HUES6 (cell line): ENCODE data around the gene DIP2C.
"Not testable (repeated sequence)": the region's sequence is repeated elsewhere in the genome, so short reads cannot be mapped to it uniquely, and the experiment has no call there.

Experiments used
- H3K27ac ChIP-seq: 2 replicates; pipeline ENCODE4 v1.7.0; 2013; ENCODE audit warnings: low read depth, mild to moderate bottlenecking, low read length, inconsistent platforms
- H3K27me3 ChIP-seq: 2 replicates; pipeline ENCODE4 v1.6.1; 2013; ENCODE audit warnings: low read length; ENCODE audit not compliant: control insufficient read depth, insufficient read depth
- H3K36me3 ChIP-seq: 2 replicates; pipeline ENCODE4 v1.6.1; 2013; ENCODE audit warnings: low read length; ENCODE audit not compliant: control insufficient read depth, insufficient read depth
- H3K4me1 ChIP-seq: 2 replicates; pipeline ENCODE4 v1.6.1; 2013; ENCODE audit warnings: low read length; ENCODE audit not compliant: control insufficient read depth, insufficient read depth
- H3K4me3 ChIP-seq: 2 replicates; pipeline ENCODE4 v1.5.1; 2013; ENCODE audit warnings: low read depth, low read length
- H3K9ac ChIP-seq: one replicate; pipeline ENCODE4 v1.6.1; 2013; ENCODE audit warnings: mild to moderate bottlenecking, low read length
- H3K9me3 ChIP-seq: 2 replicates; pipeline ENCODE4 v1.6.1; 2013; ENCODE audit warnings: low read depth, low read length; ENCODE audit not compliant: control insufficient read depth, insufficient read depth

Gene DIP2C

GRCh38 chr10:449331-449730 is 240.1 kb downstream of the DIP2C start:
- H3K9me3 ChIP-seq, H3K27ac ChIP-seq, H3K9ac ChIP-seq, H3K4me1 ChIP-seq, H3K4me3 ChIP-seq, H3K36me3 ChIP-seq, H3K27me3 ChIP-seq: not testable (repeated sequence)

DNA sequence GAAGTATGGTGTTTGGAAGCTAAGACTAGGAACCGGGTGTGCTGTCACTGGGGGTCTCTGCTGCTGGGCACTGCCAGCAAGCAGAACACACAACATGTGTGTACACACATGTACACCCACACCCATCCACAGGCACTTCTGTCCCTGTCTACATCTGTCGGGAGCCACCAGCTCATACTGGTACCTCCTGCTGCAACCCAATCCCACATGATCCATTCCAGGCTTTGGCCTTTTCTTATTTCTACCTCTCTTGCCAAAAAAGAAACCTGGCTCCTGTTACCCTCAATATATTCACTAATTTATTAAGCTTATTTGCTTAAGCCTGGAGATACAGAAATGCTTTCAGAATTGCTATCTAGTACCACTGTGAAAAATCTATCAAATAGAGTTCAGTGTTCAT is 246.0 kb downstream of the DIP2C start:
- Histone ChIP-seq H3K36me3 (no peaks in the 10 kb centered on the region), H3K4me1 (no peaks in the 10 kb centered on the region), H3K9ac (no peak overlapping the region), H3K27me3 (no peaks in the 10 kb centered on the region), H3K9me3 (no peaks in the 10 kb centered on the region), H3K4me3 (no peak overlapping the region), H3K27ac (no peak overlapping the region)

- no peak overlapping the region for H3K9ac ChIP-seq
- H3K27me3 ChIP-seq: no peaks in the 10 kb centered on the region
- H3K4me1 ChIP-seq: no peaks in the 10 kb centered on the region
- no peaks in the 10 kb centered on the region for H3K9me3 ChIP-seq
- no peak overlapping the region for H3K4me3 ChIP-seq
- H3K36me3 ChIP-seq: 0 out of 2 replicates have a peak, but pooled peaks cover 2% of the 10 kb centered on the region
- H3K27ac ChIP-seq: no peak overlapping the region
Observed at GRCh38 chr10:442209-442608, 247.3 kb downstream of the DIP2C start.

DNA sequence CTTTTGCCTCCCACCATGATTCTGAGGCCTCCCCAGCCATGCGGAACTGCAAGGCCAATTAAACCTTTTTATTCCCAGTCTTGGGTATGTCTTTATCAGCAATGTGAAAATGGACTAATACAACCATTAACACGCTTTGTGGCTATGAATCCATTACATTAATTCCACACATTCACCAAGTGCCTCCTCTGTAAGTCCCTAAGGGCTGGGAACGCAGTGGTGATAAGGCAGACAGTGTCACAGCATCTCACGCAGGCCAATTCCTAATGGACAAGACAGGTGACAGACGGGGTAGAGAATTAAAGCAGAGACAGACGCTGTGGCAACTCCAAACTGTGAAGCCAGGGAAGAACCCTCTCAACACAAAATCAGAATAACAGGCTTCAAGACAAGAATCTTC is 247.8 kb downstream of the DIP2C start:
- Histone ChIP-seq H3K4me3 (no peak overlapping the region), H3K27me3 (no peaks in the 10 kb centered on the region), H3K4me1 (no peaks in the 10 kb centered on the region), H3K9me3 (no peaks in the 10 kb centered on the region), H3K27ac (no peak overlapping the region), H3K9ac (no peak overlapping the region), H3K36me3 (0 out of 2 replicates have a peak, but pooled peaks cover 3% of the 10 kb centered on the region)

GRCh38 chr10:440127-440526 is 249.3 kb downstream of the DIP2C start:
- Histone ChIP-seq H3K9me3 (no peaks in the 10 kb centered on the region), H3K27ac (no peak overlapping the region), H3K36me3 (0 out of 2 replicates have a peak, but pooled peaks cover 3% of the 10 kb centered on the region), H3K27me3 (no peaks in the 10 kb centered on the region), H3K4me1 (no peaks in the 10 kb centered on the region), H3K9ac (no peak overlapping the region), H3K4me3 (no peak overlapping the region)

GRCh38 chr10:437698-438490 is 251.6 kb downstream of the DIP2C start:
- Histone ChIP-seq H3K9ac (no peak overlapping the region), H3K9me3 (no peaks in the 10 kb centered on the region), H3K36me3 (0 out of 2 replicates have a peak, but pooled peaks cover 3% of the 10 kb centered on the region), H3K4me3 (no peak overlapping the region), H3K27me3 (no peaks in the 10 kb centered on the region), H3K4me1 (no peaks in the 10 kb centered on the region), H3K27ac (no peak overlapping the region)

DNA sequence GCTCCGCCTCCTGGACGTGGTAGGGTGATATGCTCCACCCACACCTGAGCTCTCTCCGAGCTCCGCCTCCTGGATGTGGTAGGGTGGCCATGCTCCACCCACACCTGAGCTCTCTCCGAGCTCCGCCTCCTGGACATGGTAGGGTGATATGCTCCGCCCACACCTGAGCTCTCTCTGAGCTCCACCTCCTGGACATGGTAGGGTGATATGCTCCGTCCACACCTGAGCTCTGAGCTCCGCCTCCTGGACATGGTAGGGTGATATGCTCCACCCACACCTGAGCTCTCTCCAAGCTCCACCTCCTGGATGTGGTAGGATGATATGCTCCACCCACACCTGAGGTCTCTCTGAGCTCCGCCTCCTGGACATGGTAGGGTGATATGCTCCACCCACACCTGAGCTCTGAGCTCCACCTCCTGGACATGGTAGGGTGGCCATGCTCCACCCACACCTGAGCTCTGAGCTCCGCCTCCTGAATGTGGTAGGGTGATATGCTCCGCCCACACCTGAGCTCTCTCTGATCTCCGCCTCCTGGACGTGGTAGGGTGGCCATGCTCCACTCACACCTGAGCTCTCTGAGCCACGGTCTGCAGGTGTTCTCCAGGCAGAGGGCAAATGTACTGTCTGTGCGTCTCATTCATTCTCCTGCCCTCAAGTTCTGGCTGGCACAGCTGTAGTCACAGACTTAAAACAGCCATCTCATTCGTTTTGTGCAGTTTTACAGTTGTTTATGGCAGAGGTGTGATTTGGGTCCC is 252.4 kb downstream of the DIP2C start:
- Histone ChIP-seq H3K27ac (no peak overlapping the region), H3K9me3 (no peaks in the 10 kb centered on the region), H3K4me1 (no peaks in the 10 kb centered on the region), H3K36me3 (0 out of 2 replicates have a peak, but pooled peaks cover 3% of the 10 kb centered on the region), H3K9ac (no peak overlapping the region), H3K4me3 (no peak overlapping the region), H3K27me3 (no peaks in the 10 kb centered on the region)

GRCh38 chr10:436013-436697 is 253.3 kb downstream of the DIP2C start:
- no peak overlapping the region for H3K27ac ChIP-seq
- no peak overlapping the region for H3K9ac ChIP-seq

GRCh38 chr10:435397-435796 is 254.1 kb downstream of the DIP2C start:
- 0 out of 2 replicates have a peak, but pooled peaks cover 3% of the 10 kb centered on the region for H3K36me3 ChIP-seq
- H3K4me3 ChIP-seq: no peak overlapping the region
- H3K27ac ChIP-seq: no peak overlapping the region
- no peak overlapping the region for H3K9ac ChIP-seq
- H3K4me1 ChIP-seq: no peaks in the 10 kb centered on the region
- no peaks in the 10 kb centered on the region for H3K27me3 ChIP-seq
- H3K9me3 ChIP-seq: no peaks in the 10 kb centered on the region

More at GRCh38 chr10:436013-436697, 253.3 kb downstream of the DIP2C start:
- Histone ChIP-seq H3K4me1 (no peaks in the 10 kb centered on the region), H3K9me3 (no peaks in the 10 kb centered on the region), H3K27me3 (no peaks in the 10 kb centered on the region), H3K36me3 (0 out of 2 replicates have a peak, but pooled peaks cover 3% of the 10 kb centered on the region), H3K4me3 (no peak overlapping the region)

GRCh38 chr10:429696-430095 is 259.8 kb downstream of the DIP2C start:
- Histone ChIP-seq H3K36me3 (no peaks in the 10 kb centered on the region), H3K27ac (no peak overlapping the region), H3K4me3 (no peak overlapping the region), H3K9ac (no peak overlapping the region), H3K4me1 (no peaks in the 10 kb centered on the region), H3K9me3 (no peaks in the 10 kb centered on the region), H3K27me3 (no peaks in the 10 kb centered on the region)
